Brain microvascular endothelial cell (primary cell): ENCODE data around the gene TMEM223.

Experiments used
- DNase-seq: peaks from one replicate; pipeline ENCODE4 v3.0.0-alpha.2; 2020
- H3K27ac ChIP-seq: fragments of 250-450 bp; sonication (Bioruptor Pico); 2 replicates; pipeline ENCODE4 v1.5.1; 2020; ENCODE audit warnings: mild to moderate bottlenecking, moderate library complexity
- H3K27me3 ChIP-seq: fragments of 250-450 bp; sonication (Bioruptor Pico); replicated peaks from 2 replicates; pipeline ENCODE4 v1.5.1; 2020; ENCODE audit warnings: mild to moderate bottlenecking
- H3K36me3 ChIP-seq: fragments of 250-450 bp; sonication (Bioruptor Pico); replicated peaks from 2 replicates; pipeline ENCODE4 v1.5.1; 2020; ENCODE audit warnings: mild to moderate bottlenecking
- H3K4me3 ChIP-seq: 2 replicates; pipeline ENCODE4 v1.5.1; 2011; ENCODE audit warnings: low read depth, mild to moderate bottlenecking, control low read depth, low read length, moderate library complexity
- in situ Hi-C: cut with HindIII; loops from 2 replicates; pipeline ENCODE4 v1.10.0; 2017; ENCODE audit warnings: low sequenced_read_pairs, low pct_ligation_motif_present
- TF ChIP-seq, protein P1 (sequence below): IDR thresholded peaks from 2 replicates; pipeline ENCODE4 v1.5.1; 2011; ENCODE audit warnings: low read depth, mild to moderate bottlenecking, moderate library complexity, low read length, control low read depth, inconsistent platforms; ENCODE audit errors: missing control alignments

Gene TMEM223

DNA sequence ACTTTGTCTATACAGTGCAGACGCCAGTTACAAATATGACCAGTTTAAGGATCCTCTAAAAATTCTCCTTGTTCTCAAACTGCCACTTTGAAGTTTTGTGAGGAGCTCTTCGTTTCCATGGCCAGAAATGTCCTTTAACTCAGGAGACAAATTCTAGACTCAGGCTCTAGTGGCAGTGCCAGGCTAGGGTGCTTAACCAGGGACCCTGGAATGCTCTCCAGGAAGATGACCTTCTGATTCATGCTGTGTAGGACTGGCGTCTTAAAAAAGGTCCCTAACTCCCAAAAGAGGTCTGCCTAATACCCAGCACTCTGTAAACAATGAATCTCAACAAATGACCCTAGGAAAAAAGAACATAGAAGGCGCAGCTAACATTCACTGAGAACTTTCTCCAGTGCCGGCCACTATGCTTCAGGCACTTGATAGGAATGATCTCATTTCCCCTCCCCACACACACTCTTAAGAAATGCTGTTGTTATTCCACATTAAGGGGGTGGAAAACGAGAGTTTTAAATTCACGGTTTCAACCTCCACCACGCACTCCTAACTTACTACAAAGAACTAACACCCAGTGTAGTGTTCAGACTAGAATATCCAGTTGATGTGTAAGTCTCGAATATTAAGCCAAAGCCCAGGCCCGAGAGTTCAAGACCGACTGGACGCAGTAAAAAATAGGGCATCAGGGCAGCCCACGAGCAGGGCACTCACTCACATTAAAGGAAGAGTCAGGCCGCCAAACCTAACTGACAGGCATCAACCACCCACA, 12.7 kb upstream of the TMEM223 start:
- no peaks in the 10 kb centered on the region for H3K27me3 ChIP-seq
- H3K36me3 ChIP-seq, result peaks cover 36% of the 10 kb centered on the region
- H3K4me3 ChIP-seq, result peak overlapping the region; percentile 75
- peak; percentile 29 for DNase-seq
- TF ChIP-seq, protein P1, sequence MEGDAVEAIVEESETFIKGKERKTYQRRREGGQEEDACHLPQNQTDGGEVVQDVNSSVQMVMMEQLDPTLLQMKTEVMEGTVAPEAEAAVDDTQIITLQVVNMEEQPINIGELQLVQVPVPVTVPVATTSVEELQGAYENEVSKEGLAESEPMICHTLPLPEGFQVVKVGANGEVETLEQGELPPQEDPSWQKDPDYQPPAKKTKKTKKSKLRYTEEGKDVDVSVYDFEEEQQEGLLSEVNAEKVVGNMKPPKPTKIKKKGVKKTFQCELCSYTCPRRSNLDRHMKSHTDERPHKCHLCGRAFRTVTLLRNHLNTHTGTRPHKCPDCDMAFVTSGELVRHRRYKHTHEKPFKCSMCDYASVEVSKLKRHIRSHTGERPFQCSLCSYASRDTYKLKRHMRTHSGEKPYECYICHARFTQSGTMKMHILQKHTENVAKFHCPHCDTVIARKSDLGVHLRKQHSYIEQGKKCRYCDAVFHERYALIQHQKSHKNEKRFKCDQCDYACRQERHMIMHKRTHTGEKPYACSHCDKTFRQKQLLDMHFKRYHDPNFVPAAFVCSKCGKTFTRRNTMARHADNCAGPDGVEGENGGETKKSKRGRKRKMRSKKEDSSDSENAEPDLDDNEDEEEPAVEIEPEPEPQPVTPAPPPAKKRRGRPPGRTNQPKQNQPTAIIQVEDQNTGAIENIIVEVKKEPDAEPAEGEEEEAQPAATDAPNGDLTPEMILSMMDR, result no peak
- in situ Hi-C loops, result no loop called here
- H3K27ac ChIP-seq, result peak overlapping the region; percentile 50

DNA sequence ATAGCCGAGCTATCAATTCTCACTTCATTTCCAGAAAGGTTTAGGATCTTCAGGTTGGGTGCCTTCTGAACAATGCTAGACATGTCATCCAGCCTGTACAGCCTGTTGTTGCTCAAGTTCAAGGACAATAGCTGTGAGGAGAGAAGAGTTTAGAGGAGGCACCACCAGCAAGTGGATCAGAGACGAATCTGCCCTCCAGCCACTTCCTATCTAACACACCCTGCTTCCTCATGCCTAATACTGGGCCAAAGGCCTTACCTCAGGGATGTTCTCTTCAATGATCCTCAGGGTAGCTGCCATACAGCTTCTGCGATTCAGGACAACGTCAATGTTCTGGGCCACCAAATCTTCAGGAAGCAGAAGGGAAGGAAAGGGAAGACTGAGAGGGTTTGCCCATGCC, 9.3 kb upstream of the TMEM223 start:
- Histone ChIP-seq H3K27ac (no peak overlapping the region), H3K27me3 (no peaks in the 10 kb centered on the region), H3K36me3 (peaks cover 64% of the 10 kb centered on the region), H3K4me3 (no peak overlapping the region)
- TF ChIP-seq, protein P1, result no peak
- DNase-seq, result no peak
- in situ Hi-C loops, result no loop called here

DNA sequence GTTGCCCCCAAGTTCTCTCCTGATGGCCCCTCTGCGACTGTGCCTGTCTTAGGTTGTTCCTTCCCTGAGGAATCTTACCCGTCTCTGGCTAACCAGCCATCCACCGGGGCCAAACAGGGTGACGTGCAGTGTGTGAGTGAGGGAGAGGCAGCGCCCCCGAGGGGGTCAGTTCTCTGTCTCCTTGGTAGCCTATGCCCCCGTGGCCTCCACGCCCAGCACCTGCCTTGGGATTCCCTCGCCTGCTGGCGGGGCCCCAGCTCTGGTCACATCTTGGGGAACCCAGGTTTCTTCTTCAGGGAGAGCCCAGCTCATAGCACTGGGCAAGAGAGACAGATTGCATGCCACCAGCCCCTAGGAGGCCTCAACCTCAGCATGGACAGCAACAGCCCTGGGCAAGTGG, 7.7 kb upstream of the TMEM223 start:
- Histone ChIP-seq H3K27ac (no peak overlapping the region), H3K36me3 (peaks cover 80% of the 10 kb centered on the region), H3K27me3 (no peaks in the 10 kb centered on the region), H3K4me3 (no peak overlapping the region)
- in situ Hi-C loops, result no loop called here
- TF ChIP-seq, protein P1, result no peak
- DNase-seq, result no peak

DNA sequence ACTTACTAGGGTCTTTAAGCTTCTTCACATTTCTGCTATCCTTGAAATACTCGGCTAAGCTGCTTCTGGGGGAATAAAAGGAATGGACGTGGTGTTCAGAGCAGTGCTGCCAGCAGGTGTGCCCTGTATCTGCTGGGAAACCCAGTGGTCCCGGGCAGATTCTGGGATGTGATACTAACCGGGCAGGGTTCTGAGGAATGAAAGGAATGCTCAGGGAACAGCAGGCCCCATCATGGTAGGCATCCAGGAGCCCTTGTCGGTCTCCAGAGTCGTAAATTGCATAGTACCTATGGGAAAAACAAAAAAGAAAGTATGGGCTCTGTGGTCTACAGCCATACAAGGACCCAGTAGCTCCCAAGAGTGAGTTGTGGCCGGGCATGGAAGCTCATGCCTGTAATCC, 4.5 kb upstream of the TMEM223 start:
- in situ Hi-C loops, result no loop called here
- no peak overlapping the region for H3K27ac ChIP-seq
- DNase-seq, result no peak
- TF ChIP-seq, protein P1, result no peak
- H3K4me3 ChIP-seq, result no peak overlapping the region
- peaks cover 87% of the 10 kb centered on the region for H3K36me3 ChIP-seq
- H3K27me3 ChIP-seq, result no peaks in the 10 kb centered on the region

DNA sequence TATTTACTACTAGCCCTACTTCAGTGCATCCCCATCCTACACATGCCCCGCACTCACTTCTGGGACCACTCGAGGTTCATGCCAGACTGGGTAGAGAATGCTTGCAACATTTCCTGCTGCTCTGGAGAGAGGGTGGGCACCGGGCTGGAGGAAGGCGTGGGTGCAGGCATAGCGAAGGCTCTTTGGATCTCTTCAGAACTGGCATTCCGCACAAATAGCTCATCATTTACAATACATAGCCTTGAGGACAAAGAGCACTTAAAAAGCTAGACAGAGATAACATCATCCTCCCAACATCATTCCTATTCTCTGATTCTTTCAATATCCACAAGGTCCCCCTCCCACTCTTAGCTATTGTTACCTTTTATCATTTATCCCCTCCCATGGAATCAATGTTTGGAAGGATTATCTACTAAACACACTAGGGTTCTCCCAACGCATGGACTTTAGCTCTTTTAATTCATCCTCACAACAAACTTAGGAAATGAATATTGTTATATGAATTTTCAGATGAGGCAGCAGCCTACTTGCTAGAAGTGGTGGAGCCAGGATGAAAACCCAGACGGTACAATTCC, 2.5 kb upstream of the TMEM223 start:
- peaks cover 78% of the 10 kb centered on the region for H3K36me3 ChIP-seq
- TF ChIP-seq, protein P1, result no peak
- no peak for DNase-seq
- H3K4me3 ChIP-seq, result no peak overlapping the region
- no peak overlapping the region for H3K27ac ChIP-seq
- in situ Hi-C loops, result no loop called here
- H3K27me3 ChIP-seq, result no peaks in the 10 kb centered on the region
